Hindlimb muscle (tissue), 1 donor: ENCODE measurements around the gene SLC25A6. TPM values are rescaled to one million over a fixed set of nuclear protein-coding genes. Genes with fewer than 3 reads are reported as not detected.
"Not testable (repeated sequence)": the region's sequence is repeated elsewhere in the genome, so short reads cannot be mapped to it uniquely, and the experiment has no call there.

Experiments
- DNase-seq: peaks from one replicate; pipeline ENCODE4 v3.0.0-alpha.2; 2013
- polyA plus RNA-seq: library from polyadenylated mRNA; unstranded; fragments of 120-200 nt; gene quantifications from one replicate; pipeline ENCODE4 v1.2.1, GENCODE V29; 2013; ENCODE audit not compliant: insufficient read length

SLC25A6 gene
- polyA plus RNA-seq, 1 donor, result 560 TPM

DNA sequence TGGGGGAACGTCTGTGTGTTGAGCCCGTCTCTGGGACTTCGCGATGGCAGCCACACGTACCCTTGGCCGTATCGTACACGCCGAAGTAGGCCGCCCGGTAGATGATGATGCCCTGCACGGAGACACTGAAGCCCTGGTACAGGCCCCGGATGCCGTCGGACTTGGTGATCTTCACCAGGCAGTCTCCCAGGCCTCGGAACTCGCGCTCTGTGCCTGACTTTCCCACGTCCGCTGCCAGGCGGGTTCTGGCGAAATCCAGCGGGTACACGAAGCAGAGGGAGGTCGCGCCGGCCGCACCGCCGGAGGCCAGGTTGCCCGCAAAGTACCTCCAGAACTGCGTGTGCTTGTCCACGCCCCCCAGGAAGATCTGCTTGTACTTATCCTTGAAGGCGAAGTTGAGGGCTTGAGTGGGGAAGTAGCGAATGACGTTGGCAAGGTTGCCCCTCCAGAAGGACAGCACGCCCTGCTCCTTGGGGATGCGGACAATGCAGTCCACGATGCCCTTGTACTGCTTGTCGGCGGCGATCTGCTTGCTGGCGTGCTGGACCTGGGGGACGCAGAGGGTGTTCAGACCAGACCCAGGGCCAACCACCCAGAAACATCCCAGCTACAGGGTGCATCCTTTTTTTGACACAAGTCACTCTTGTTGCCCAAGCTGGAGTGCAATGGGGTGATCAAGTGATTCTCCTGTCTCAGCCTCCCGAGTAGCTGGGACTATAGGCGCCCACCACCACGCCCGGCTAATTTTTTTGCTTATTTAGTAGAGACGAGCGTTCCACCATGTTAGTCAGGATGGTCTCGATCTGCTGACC is 2.5 kb downstream of the SLC25A6 start:
- no peak for DNase-seq

DNA sequence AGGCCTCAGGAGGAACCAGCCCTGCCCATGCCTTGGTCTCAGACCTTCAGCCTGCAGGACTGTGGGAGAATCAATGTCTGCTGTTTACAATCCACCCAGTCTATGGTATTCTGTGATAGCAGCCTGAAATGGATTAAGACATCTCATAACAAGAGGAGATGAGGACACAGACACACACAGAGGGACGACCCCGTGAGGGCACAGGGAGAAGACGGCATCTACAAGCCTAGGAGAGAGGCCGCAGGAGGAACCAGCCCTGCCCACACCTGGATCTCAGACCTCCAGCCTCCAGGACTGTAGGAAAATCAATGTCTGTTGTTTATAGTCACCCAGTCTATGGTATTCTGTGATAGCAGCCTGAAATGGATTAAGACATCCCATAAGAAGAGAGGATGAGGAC is 3.3 kb downstream of the SLC25A6 start:
- DNase-seq, result no peak

DNA sequence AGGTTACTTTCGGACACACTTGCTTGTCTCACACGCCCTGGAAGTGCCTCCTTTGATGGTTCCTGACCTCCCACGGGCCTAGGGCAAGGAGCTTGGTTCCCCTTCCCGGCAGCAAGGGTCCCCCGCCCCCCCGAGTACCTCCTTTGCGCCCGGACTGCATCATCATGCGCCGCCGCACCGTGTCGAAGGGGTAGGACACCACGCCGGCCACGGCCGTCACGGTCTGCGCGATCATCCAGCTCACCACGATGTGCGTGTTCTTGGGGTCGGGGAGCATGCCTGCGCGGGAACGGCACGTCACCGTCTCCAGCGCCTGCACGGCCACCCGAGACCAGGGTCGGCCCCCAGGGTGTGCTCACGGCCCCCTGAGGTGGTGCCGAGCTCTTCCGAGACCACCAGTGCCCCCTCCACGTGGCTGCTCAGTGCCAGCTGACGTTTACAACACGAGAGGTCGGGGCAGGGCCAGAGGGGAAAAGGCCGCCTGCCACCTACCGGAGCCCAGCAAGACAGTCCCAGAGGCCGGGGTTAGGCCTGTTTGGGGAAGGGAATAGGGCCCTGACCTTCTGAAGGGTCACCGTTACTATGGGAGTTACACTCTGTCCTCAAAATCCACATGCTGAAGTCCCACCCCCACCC is 4.7 kb downstream of the SLC25A6 start:
- no peak for DNase-seq

DNA sequence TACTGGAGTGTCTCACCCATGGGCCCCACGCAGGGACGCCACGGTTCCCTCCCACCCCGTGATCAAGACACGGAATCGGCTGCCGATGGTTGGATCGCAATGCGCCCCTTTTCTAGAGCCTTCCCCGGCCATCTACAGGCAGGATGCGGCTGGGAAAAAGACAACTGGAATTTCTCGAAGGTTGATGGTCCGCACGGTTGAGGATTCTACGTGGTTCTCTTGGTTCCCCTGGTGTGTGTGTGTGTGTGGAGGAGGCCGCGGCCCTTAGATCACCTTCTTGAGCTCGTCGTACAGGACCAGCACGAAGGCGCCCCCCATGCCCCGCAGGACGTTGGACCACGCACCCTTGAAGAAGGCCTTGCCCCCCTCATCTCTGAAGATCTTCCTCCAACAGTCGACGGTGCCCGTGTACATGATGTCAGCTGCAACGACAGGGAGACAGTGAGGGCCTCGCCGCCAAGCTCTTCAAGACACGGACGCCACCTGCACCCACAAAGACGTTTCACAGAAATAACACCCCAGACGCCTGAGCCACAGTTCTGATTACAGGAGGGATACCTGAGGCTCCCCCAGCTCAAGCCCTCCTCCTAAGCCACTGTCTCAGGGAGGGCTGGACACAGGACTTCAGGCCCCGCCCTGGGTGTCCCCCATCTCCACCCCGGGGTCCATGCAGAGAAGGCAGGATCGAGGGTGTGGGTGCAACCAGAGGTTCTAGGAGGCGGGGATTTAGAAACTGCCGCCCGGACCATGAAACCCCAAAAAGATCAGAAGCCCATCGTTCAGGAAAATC is 5.4 kb downstream of the SLC25A6 start:
- DNase-seq, result no peak

DNA sequence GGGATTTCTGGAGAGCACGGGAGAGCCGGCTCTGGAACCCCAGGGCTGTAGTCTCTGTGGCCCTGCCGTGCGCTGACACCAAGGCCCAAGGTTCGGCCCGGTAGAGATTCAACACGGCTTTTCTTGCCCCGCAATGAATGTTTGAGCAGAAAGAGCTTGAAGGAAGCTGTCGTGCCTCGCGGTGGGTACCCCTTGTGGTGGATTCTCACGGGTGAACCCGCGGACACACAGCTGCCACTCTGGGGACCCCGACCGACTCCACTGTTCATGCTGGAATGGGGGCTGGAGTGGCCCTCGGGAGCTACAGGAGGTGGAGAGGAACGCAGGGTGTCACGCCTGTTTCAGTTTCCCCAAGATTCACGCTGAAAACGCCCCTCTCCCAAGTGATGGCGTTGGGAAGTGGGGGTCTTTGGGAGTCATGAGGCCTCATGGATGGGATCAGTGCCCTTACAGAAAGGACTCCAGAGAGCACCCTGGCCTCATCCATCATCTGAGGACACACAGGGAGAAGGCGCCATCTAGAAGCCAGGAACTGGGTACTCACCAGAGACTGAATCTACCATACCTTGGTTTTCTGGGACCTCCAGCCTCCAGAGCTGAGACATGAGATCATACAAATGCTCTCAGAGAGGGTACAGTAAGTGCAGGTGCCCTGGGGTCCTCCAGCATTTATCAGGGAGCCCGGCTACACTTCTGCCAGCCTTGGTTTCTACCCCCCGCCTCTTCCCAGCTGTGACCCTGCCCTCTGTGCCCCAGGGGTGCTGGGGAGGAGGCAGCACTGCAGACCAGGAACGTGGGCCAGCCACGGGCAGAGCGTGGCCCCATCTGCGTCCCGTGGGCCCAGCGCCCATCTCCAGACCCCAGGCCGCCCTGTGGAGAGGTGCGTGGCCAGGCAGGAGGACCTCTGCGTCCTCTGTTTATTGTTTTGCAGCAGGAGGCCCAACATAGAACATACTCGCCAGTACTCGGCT is 6.4 kb downstream of the SLC25A6 start:
- no peak for DNase-seq

DNA sequence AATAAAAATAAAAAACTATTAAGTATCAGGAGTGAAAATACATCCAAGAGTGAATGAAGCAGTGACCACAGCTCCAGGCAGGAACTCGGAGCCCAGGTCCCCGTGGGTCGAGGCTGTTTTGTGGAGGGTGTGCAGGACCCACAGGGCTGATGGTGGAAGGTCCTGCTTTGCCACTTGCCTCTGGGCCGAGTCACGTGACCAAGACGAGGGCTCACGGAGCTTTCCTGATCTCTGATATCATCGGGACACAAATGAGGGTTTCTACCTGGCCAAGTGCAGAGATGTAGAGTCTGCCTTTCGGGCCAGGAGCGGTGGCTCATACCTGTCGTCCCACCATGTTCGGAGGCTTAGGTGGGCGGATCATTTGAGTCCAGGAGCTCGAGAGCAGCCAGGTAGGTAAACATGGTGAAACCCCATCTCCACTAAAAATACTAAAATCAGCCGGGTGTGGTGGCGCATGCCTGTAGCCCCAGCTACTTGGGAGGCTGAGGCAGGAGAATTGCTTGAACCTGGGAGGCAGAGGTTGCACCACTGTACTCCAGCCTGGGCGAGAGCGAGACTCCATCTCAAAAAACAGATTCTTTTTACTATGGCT is 7.2 kb downstream of the SLC25A6 start:
- no peak for DNase-seq

DNA sequence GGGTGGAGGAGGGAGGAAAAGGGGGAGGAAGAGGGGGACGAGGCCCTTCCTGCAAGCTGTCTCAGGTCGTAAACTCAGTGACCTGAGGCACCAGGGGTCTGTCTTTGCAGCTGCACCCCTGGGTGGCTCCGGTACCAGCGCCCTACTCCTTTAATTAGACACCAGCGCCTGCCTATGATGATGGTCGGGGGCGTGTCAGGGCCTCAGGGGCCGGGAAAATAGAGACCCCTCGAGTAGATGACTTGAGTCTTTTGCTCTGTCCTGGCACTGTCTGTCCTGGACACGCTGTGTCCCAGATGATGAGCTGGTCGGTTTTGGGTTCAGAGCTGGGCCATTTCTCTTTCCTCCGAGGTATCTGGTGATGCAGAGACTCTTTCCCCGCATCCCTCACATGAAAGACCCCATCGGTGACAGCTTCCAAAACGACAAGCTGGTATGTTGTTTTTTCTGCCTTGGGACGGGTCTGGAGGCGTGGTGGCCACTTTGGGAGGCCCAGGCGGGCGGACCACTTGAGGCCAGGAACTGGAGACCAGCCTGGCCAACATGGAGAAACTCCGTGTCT is 11.2 kb downstream of the SLC25A6 start:
- no peak for DNase-seq

DNA sequence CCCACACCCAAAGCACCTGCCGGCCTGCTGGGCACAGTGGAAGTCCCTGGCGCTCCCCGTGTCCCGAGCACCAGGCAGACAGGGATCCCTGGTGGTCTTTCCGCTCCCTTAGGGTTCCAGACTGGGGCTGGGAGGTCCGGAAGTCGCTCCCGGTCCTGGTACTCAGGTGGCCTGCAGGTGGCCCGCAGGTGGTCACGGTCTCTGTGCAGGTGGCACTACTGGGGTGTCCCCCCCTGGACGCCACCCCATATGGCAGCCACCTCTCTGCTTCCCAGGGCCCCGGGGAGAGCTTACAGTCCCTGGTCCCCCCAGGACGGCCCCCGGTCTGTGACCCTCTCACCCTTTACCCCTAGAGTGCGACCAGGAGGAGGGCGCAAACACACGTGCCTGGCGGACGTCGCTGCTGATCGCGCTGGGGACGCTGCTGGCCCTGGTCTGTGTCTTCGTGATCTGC is 13.6 kb downstream of the SLC25A6 start:
- no peak for DNase-seq

DNA sequence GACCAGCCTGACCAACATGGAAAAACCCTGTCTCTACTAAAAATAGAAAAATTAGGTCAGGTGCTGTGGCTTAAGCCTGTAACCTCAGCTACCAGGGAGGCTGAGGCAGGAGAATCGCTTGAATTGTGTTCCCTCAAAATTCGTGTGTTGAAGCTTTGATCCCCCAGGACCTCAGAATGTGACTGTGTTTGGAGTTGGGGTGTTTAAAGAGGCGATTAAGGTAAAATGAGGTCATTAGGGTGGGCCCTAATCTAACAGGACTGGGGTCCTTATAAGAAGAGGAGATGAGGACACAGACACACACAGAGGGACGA is 23.6 kb downstream of the SLC25A6 start:
- no peak for DNase-seq

DNA sequence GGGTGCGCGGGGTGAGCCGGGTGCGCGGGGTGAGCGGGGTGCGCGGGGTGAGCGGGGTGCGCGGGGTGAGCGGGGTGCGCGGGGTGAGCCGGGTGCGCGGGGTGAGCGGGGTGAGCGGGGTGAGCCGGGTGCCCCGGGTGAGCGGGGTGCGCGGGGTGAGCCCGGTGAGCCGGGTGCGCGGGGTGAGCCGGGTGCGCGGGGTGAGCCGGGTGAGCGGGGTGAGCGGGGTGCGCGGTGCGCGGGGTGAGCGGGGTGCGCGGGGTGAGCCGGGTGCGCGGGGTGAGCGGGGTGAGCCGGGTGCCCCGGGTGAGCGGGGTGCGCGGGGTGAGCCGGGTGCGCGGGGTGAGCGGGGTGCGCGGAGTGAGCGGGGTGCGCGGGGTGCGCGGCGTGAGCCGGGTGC is 25.6 kb downstream of the SLC25A6 start:
- DNase-seq, result not testable (repeated sequence)

DNA sequence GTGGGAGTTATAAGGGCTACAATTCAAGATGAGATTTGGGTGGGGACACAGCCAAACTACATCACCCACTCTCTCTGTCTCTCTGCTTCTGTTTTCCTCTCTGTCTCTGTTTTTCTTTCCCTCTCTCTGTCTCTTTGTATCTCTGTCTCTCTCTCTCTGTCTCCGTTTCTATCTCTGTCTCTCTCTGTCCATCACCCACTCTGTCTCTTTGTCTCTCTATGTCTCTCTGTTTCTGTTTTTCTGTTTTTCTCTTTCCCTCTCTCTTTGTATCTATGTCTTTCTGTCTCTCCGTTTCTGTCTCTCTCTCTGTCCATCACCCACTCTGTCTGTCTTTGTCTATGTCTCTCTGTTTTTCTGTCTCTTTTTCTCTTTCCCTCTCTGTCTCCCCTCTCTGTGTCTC is 30.0 kb downstream of the SLC25A6 start:
- no peak for DNase-seq

DNA sequence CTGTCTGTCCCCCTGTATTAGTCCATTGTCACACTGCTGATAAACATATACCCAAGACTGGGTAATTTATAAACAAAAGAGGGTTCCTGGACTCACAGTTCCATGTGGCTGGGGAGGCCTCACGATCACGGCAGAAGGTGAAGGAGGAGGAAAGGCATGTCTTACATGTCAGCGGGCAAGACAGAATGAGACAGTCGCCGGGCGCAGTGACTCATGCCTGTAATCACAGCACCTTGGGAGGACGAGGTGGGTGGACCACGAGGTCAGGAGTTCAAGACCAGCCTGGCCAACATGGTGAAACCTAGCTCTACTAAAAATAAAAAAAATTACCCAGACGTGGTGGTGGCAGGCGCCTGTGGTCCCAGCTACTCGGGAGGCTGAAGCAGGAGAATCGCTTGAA is 30.6 kb downstream of the SLC25A6 start:
- no peak for DNase-seq

DNA sequence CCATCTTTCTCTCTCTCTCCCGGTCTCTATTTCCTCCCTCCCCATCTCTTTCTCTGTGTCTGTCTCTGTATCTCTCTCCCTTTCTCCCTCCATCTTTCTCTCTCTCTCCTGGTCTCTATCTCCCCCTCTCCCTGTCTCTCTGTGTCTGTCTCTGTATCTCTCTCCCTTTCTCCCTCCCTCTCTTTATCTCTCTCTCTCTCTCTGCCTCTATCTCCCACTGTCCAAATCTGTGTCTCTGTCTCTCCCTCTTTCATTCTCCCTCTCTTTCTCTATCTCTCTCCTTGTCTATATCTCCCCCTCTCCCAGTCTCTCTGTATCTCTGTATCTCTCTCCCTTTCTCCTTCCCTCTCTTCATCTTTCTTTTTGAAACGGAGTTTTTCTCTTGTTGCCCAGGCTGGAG is 31.7 kb downstream of the SLC25A6 start:
- no peak for DNase-seq

DNA sequence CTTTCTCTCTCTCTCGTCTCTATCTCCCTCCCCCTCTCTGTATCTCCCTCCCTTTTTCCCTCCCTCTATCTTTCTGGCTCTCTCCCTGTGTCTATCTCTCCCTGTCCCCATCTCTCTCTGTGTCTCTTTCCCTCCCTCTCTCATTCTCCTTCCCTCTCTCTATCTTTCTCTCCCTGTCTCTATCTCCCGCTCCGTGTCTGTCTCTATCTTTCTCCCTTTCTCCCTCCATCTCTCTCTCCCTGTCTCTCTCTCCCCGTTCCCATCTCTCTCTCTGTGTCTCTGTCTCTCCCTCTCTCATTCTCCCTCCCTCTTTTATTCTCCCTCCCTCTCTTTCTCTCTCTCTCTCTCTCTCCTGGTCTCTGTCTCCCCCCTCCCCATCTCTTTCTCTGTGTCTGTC is 32.4 kb downstream of the SLC25A6 start:
- no peak for DNase-seq

DNA sequence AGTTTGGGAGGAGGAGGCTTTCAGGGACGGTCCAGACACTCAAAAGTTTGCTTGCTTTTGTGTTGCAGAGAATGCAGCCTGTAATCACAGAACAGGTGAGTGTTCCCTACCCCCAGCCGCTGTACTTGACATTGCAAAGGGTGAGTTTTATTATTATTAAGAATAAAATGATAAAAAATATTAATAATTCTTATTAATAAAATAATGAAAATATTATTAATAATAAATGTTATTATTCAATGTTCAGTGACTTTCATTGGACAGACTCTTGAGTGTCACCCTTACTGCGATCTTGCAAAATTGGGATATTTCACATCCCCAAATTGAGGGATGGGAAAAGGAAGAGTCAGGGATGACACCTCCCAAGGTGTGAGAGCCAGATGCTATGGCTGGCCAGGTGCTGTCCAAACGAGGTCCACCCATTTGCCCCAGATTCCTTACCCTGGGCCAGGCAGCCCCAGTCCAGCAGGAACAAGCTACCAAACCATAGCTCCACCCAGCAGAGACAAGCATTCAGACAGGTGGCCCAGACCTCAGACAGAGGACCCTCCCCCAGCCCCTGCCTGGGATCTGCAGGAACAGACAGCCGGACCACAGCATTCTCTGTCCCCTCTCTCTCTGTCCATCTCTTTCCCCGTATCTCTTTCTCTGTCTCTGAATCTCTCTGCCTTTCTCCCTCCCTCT is 33.0 kb downstream of the SLC25A6 start:
- no peak for DNase-seq

DNA sequence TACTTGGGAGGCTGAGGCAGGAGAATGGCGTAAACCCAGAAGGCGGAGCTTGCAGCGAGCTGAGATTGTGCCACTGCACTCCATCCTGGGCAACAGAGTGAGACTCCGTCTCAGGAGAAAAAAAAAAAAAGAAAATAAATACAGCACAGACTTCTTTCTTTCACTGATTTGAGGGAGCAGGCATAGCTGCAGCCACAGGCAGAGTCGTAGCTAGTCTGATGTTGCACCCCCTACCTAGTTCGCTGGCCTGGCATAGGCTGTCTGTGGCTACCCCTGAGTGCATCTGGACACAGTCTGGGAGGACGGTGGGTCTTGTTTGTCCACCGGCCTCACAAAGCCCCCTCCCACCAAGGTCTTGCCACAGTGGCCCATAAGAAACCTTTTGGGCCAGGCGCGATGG is 33.9 kb downstream of the SLC25A6 start:
- DNase-seq, result no peak

DNA sequence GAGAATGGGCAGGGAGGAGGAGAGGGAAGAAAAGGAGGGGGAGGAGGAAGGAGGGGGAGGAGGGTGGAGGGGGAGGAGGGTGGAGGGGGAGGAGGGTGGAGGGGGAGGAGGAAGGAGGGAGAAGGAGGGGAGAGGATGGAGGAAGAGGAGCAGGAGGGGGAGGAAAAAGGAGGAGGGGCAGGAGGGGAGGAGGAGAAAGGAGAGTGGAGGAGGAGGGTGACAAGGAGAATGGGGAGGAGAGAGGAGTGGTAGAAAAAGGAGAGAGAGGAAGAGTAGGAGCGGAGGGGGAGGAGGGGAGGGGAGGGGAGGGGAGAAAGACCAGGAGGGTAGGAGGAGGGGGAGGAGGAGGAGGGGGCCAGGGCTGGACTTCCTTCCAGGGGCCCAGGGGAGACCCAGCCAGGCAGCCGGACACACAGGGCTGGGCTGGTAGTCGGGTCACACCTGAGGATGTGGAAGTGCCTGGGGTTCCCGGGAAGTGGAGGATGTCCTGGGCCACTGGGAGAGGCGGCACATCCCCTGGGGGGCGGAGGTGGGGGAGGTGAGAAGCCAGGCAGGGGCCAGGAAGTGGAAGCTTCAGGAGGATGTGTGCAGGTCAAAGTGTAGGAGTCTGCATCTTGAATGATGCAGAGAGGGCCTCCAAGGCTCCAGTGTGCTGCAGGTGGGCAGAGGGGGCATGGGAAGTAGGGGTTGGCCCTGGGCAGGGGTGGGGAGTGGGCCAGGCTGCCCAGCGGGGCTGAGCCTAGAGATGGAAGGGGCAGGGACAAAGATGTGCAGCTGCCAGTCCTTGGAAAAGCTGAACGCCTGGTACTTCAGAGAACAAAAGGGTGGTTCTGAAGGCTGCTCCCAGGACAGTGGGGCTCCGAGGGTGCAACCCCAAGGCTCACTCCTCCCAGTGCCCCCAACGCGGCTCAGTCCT is 36.5 kb downstream of the SLC25A6 start:
- DNase-seq, result no peak

DNA sequence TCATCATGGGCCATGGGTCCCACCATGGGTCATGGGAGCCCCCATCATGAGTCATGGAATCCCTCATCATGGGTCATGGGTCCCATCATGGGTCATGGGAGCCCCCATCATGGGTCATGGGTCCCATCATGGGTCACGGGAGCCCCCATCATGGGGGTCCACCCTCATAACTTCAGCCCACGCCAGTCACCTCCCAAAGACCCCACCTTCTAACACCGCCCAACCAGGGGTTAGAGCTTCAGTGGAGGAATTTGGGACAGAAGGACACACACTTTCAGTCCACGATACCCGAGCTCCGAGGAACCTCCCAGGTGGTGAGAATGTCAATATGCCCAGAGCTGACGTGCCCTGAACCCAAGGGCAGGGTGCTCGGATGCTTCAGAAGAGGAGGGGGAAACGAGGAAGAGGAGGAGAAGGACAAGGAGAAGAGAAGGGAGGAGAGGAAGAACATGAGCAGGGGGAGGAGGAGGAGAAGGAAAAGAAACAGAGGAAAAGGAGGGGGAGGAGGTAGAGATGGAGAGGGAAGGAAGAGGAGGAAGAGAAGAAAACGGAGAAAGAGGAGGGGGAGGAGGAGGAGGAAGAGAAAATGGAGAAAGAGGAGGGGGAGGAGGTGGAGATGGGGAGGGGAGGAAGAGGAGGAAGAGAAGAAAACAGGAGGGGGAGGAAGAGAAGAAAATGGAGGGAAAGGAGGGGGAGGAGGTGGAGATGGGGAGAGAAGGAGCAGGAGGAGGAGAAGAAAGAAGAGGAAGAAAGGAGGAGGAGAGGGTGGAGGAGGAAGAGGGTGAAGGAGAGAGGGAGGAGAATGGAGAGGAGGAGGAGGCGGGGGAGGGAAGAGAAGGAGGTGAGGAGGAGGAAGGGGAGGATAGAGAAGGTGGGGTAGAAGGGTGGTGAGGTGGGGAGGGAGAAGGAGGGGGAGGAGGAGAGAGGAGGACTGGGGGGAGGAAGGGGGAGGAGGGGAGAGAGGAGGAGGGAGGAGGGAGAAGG is 37.6 kb downstream of the SLC25A6 start:
- DNase-seq, result no peak
